Posterior cingulate gyrus (tissue), 11 donors: Measurements from ENCODE around the gene ZFP30.
"Not testable (repeated sequence)": the region's sequence is repeated elsewhere in the genome, so short reads cannot be mapped to it uniquely, and the experiment has no call there.

Experiments
- DNase-seq, 10 donors: peaks; one replicate each; pipeline versions ENCODE4 v3.0.0 to v3.0.0-alpha.2; 2020 to 2021; ENCODE audit warnings: mixed read lengths in 3 of 10
- intact Hi-C: fragments of 100-400 bp; cut with DNase I; formaldehyde crosslinking; loops from one replicate; pipeline ENCODE4 v1.15.1; 2023

ZFP30 gene

DNA sequence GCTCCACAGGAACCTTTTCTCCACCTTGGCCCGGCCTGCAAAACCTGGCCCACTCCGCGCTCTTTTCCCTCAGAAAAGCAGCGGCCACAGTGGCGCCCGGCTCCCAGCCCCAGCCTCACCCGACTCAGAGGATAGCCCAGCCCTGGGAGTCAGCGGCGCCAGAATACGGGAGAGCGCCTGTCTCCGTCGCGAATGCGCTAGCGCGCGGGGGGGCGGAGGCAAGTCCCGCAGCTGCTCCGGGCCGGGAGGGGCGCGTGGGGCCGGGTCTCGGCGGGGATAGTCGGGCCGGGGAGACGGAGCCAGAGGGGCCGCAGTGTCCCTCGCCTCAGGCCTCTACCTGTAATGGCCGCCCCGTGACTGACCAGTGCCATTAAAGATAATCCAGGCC is at the start of gene ZFP30:
Gene ZFP30, minus strand, starts transcription at position 165 of the 388 bp plus-strand sequence. CDS start 7,643 bp downstream, outside the sequence.
- intact Hi-C loops: loop anchor here (1.0 to 10.0 kb wide), 5 partner anchors 36 to 150 kb away; partner anchors contain the start of genes ZNF540, ZNF571, ZNF573 and ZNF607
- peak; percentile 86 to 99 (median 94) for DNase-seq

DNA sequence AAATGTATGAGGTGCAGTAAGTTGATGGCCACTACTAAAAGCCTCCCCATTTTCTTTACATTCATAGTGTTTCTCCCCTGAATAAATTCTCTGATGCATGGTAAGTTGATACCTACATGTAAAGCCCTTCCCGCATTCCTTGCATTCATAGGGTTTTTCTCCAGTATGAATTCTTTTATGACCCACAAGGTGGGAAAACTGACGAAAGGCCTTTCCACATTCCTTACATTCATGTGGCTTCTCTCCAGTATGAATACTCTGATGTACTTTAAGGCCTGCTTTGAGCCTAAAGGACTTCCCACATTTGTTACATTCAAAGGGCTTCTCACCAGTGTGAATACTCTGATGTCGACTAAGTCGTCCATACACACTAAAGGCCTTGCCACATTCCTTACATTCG is 43.8 kb upstream of the ZFP30 start:
- no peak for DNase-seq
- intact Hi-C loops: no loop called here

DNA sequence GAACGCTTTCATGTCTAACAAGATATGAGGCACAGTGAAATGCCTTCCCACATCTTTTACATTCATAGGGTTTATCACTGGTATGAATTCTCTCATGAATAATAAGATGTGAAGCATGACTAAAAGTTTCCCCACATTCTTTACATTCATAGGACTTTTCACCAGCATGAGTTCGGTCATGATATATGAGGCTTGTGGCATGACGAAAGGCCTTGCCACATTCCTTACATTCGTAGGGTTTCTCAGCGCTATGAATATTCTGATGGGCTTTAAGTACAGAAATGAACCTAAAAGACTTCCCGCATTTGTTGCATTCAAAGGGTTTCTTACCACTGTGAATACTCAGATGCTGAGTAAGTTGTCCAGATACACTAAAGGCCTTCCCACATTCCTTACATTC is 43.0 kb upstream of the ZFP30 start:
- intact Hi-C loops: no loop called here
- DNase-seq: no peak

DNA sequence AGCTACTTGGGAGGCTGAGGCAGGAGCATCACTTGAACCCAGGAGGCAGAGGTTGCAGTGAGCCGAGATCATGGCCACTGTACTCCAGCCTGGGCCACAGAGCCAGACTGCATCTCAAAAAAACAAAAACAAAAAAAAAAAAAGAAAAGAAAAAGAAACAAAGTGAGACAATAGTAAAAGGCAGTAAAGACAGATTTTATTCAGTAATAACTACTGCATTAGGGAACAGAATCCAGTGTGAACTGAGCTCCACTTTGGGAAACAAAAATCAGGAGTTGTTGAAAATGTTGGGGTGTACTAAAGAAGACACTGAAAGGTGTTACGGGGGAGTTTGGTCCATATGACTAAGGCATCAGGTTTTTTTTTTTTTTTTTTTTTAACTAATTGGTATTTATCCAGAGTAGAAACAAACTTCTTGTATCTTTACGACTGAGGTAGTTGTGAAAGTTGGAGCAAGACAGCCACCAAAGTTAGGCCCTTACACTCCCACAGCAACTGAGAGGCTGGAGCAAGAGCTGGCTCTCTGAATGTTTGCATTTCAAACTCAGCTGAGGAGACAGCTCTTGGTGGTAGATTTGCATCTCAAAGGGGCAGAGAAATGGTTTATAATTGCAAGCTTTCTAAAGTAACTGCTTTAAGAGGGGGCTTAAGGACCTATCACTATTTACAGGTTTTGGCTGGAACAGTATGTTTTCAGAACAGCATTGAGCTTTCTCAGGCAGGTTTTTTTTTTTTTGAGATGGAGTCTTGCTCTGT is 40.1 kb upstream of the ZFP30 start:
- DNase-seq: no peak
- intact Hi-C loops: no loop called here

DNA sequence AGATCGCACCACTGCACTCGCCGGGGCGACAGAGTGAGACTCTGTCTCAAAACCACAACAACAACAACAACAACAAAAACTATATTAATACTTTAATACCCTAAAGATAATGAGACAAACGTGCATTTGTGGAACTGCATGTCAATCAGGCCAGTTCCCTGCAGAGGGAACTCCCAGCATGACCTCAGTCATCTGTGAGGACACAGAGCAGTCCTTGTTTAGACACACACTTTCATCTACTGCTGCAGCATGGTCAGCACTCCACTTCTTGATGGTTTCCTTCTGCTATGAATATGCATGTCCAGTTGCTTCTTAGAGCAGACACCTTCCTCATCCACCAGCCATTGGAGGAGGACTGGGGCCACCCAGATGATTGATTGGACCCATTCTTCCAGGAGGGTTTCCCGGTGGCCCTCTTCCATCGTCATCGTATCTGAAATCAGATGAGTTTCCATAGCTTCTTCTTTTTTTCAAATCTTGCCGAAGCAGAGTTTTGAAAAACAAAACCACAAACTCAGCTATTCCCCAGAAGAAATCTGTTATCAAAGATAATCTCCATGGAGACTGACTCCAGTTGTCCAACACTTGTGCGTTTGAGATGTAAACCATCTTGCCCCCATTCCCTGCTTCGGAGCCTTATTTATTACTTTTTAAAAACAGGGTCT is 37.8 kb upstream of the ZFP30 start:
- intact Hi-C loops: loop anchor here (2.0 kb wide), 1 partner anchor 26 kb away; the partner anchor contains the start of gene ZNF607
- DNase-seq: peak in 5 of 10 donors; percentile 4 to 43 (median 32)

DNA sequence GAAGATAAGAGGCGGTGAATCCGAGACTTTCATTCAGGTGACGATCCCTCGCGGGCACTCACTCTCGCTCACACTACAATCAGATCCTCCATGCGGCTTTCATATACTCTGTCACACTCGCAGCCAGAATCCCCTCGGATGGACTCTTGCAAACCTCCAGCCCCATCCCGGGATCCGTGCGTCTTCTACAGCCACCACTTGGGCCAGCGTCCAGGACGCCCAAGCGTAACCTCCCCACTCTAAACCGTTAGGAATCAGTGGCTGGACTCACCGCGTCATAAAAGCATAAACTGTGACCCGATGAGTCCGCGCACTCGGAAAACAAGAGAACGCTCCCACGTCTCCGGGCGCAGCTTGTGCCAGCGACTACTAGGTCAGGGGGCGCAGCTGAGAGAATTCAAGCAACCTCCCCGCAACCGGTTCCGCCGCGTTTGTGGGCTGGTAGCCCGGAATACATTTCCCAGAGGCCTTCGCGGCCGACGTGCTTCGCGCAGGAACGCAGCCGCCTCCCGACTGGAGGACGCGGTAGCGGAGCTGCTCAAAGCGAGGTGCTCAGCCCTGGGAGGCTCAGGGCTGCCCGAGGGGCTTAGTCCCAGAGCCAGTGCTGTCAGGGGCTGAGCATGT is 36.7 kb upstream of the ZFP30 start:
- peak; percentile 84 to 98 (median 88) for DNase-seq
- intact Hi-C loops: loop anchor here (2.0 kb wide), 2 partner anchors 27 to 37 kb away; partner anchors contain the start of genes ZFP30 and ZNF607

DNA sequence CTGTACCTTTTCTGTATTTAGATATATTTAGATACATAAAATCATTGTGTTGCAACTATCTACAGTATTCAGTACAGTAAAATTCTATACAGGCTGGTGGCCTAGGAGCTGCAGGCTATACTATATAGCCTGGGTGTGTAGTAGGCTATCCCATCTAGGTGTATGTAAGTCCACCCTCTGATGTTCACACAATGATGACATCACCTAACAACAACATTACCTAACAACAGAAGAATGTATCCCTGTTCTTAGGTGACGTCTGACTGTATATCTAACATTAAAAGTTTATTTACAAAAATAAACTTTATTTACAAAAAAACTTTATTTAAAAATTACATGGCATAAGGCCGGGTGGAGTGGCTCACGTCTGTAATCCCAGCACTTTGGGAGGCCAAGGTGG is 28.3 kb upstream of the ZFP30 start:
- no peak for DNase-seq
- intact Hi-C loops: no loop called here

DNA sequence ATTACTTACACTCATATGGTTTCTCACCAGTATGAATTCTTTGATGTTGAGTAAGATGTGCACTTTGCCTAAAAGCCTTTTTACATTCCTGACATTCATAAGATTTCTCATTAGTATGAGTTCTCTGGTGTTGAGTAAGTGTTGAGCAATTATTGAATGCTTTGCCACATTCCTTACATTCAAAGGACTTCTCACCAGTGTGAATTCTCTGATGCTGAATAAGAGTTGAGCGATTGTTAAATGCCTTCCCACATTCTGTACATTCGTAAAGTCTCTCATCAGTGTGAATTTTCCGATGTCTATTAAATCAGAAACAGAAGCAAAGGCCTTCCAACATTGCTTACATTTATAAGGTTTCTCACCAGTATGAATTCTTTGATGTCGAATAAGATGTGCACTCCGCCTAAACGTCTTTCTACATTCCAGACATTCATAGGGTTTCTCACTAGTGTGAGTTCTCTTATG is 14.2 kb upstream of the ZFP30 start:
- DNase-seq: no peak
- intact Hi-C loops: no loop called here

DNA sequence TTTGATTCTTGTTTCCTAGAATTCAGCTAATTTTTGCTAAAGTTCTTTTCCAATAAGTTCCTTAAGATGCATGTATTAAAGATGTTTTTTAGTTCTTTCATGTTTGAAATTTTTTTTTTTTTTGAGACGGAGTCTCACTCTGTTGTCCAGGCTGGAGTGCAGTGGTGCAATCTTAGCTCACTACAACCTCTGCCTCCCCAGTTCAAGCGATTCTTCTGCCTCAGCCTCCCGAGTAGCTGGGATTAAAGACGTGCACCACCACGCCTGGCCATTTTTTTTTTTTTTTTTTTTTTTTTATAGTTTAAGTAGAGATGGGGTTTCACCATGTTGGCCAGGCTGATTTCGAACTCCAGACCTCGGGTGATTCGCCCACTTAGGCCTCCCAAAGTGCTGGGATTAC is 1.9 kb upstream of the ZFP30 start:
- intact Hi-C loops: loop anchor here (10.0 kb wide), 1 partner anchor 152 kb away; the partner anchor contains the start of gene ZNF793

DNA sequence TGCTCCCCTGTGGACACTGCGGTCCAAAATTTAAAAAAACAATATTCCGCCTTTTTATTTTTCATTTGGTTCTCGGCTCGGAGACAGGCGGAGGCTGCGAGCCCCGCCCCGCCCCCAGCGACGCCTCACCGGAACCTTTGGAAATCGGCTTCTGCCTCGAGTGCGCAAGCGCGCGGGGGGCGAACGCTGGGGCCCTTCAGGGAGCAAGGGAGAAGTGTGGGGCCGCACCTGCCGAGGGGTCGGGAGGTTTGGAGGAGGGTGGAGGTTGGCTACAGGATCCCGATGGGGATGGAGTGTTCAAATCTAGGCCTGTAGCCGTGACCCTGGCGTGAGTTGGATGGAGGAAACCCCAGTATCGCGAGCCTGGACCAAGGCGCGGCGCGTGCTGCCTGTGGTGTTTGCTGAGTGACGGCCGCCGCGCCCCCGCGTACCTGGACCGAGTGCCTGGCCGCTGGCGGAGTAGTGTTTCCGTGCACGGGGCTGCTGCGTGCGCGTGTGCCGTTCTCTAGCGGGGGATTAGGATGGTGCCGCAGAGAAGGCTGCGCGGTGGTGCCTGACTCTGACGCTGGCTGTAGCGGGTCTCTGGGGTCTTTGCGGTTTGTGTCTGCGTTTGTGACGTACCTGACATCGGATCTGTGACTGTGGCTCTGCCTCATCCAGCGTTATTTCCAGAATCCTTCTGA is 565 bp upstream of the ZFP30 start:
- intact Hi-C loops: loop anchor here (1.0 to 10.0 kb wide), 5 partner anchors 35 to 151 kb away; partner anchors contain the start of genes ZNF540, ZNF571, ZNF573 and ZNF607
- DNase-seq: peak; percentile 76 to 98 (median 86)

More for the DNA sequence above, 1.9 kb upstream of the ZFP30 start:
- not testable (repeated sequence) for DNase-seq

DNA sequence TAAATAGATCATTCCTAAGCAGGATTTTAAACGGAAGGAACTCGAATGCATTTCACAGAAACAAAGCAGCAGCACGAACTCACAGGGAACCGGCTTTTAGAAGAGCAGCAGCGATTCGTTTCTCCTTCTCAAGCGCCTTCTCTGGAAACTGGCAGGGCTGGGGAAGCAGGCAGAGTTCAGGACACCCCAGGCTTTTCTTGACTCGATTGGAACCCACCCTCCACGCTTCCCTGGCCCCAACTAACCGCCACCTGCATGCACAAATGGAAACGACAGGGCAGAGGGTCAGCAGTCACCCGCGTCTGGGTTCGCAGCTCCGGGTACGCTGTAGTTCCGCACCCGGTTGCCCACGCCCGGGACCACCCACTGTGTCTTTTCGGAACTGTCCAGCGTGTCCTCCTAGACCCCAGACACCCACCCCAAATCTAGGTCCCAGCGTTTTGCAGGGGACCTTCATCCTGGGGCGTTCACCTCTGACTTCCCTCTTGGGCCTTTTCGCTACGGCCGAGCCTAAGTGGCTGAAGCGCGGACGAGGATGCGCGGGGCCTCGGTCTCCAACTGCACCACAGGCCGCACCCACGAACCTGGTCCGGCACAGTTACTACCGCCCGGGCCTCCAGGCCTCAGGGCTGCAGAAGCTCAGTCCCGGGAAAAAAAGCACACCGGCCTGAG is 500 bp downstream of the ZFP30 start:
- peak in 6 of 10 donors; percentile 11 to 84 (median 22) for DNase-seq
- intact Hi-C loops: loop anchor here (1.0 to 10.0 kb wide), 5 partner anchors 36 to 150 kb away; partner anchors contain the start of genes ZNF540, ZNF571, ZNF573 and ZNF607

DNA sequence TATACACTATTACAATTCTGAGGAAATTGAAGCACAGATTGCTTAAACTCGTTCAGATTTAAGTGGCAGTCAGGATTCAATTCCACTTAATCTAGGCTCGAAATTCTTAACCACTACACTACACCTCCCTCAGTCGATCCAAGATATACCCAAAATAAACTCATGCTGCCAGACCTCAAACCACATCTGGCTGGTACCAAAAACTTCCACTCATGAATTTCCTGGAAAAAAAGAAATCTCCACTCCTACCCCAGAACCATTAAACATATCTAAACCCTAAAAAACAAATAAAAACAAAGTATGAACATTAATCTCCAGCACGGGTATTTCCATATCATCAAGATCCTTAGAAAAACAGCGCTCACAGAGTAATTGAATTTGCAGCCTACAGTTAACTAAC is 1.1 kb downstream of the ZFP30 start:
- intact Hi-C loops: loop anchor here (2.0 to 10.0 kb wide), 4 partner anchors 37 to 149 kb away; partner anchors contain the start of genes ZNF540, ZNF571, ZNF607 and ZNF793
- no peak for DNase-seq

DNA sequence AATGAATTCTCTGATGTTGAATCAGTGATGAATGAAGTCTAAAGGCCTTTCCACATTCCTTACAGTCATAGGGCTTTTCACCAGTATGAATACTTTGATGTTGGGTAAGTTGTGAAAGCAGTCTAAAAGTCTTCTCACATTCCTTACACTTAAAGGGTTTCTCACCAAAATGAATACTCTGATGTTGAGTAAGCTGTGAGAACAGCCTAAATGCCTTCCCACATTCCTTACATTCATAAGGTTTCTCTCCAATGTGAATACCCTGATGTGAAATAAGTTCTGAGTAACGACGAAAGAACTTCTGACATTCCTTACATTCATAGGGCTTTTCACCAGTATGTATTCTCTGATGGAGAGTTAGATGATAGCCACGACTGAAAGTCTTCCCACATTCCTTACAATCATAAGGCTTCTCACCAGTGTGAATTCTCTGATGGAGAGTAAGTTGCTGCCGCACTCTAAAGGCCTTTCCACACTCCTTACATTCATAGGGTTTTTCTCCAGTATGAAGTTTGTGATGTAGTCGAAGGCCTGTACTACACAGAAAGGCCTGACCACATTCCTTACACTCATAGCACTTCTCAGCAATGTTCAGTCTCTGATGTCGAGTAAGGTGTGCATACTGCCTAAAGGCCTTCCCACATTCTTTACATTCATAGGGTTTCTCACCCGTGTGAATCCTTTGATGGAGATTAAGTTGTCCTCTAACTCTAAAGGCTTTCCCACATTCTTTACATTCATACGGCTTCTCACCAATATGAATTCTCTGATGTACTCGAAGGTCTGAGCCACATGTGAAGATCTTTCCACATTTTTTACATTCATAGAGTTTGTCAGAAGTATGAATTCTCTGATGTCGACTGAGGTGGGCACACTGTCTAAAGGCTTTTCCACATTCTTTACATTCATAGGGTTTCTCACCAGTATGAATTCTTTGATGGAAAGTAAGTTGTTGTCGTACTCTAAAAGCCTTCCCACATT is 19.9 kb downstream of the ZFP30 start:
- intact Hi-C loops: no loop called here
- DNase-seq: no peak

DNA sequence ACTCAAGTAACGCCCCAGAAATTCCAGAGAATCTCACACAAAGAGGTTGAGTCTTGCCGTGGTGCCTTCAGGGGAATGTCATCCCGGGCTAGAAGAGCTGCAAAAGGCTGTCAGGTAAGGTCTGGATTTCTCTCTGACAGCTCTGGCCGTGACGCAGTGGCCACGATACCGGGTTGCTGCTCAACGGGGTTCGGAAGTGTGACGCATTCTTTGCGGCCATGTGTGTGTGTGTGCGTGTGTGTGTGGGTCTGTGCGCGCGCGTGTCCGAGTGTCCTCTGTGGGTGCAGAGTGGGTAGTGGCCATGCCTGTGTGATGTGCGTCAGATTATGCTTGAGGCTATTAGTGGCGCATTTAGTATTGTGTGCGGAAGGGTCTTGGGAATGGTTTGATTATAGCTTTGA is 60.3 kb downstream of the ZFP30 start:
- peak; percentile 43 to 95 (median 68) for DNase-seq
- intact Hi-C loops: loop anchor here (2.0 to 5.0 kb wide), 2 partner anchors 60 to 128 kb away; partner anchors contain the start of genes ZFP30, ZNF569 and ZNF570

DNA sequence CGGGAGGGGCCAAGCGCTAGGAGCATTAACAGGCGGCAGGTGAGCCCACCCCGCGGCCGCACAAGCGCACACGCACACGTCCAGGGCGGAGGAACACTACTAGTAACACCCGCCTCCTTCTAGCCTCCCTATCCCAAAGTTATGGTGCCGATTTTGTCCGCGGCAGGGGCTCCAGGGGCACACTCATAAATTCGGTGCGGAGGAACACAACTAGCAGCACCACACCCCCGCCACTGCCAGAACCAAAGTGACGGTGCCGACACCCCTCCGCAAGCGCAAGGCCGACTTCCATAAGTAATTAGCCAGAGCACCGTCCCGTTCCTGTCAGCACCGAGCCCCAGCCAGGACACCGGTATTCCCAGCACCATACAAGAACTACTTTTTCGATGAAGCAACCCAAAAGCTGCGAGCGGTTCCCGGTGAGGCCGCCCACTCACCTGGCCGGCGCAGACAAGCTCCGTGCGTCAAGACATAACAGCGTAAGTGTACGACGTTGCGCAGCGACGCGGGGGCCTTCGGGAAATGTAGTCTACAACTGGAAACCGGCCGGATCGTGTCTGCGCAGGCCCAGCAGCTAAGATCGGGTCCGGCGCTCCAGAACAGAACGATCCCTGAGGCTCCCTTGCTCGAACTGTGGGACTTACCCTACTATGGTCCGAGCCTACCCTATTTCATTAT is 60.8 kb downstream of the ZFP30 start, which contains the start of the genes ZNF540 and ZNF571:
Gene ZNF540, plus strand, starts transcription at position 573 of the 678 bp plus-strand sequence. CDS start 3,572 bp downstream, outside the sequence.
Gene ZNF571, minus strand, starts transcription at position 489 of the 678 bp plus-strand sequence. CDS start 8,116 bp downstream, outside the sequence.
- peak; percentile 89 to 99 (median 94) for DNase-seq
- intact Hi-C loops: loop anchor here (2.0 to 5.0 kb wide), 2 partner anchors 60 to 127 kb away; partner anchors contain the start of genes ZFP30, ZNF569 and ZNF570

DNA sequence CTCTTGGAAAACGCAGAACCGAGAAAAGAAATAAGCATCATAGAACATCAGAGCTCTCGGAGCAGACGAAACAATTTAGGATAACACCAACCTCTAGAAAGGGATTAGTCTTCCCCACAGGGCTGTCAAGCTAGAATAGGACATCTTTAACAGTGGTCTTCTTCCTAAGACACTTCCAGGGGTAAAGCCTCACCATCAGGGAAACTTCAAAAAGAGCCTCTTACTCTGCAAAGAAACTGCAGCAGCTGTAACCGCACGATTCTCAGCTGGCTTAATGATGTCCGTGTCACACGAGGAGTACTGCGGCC is 61.3 kb downstream of the ZFP30 start:
- no peak for DNase-seq

DNA sequence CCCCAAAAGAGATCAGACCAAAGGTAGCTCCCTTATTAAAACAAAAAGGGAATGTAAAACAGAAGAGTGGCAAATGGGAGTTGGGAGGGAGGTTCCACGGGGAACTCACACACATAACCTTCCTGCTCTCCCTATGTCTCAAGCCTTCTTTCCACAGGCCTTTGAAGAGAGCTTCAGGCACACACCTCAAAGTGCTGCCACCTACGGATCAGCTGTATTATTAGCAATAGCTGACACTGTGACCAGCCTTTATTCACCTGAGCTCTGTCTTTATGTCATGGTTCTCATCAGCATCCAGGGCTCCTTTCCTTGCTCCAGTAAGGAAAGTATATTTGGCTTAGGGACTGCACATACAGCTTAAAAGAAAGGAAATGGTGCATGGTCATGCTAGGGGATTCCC is 71.9 kb downstream of the ZFP30 start:
- intact Hi-C loops: no loop called here
- no peak for DNase-seq

More for the DNA sequence above, 61.3 kb downstream of the ZFP30 start:
- intact Hi-C loops: loop anchor here (2.0 to 5.0 kb wide), 2 partner anchors 61 to 127 kb away; partner anchors contain the start of genes ZFP30, ZNF569 and ZNF570
